Activated naive CD8-positive, alpha-beta T cell treated with anti-CD3 and anti-CD28 coated beads, Interleukin-2, amount 10 ng/mL, durations not matched to agents 7 days and 5 days (primary cell): Measurements from ENCODE around the gene OLIG3. TPM values are rescaled to one million over a fixed set of nuclear protein-coding genes. Genes with fewer than 3 reads are reported as not detected.

ENCODE experiments used
- ATAC-seq: fragments of 150-1000 bp; cut with Tn5 transposase; one replicate; pipeline ENCODE4 v1.10.0; 2021; ENCODE audit warnings: low read depth, moderate library complexity
- POLR2A ChIA-PET: fragments of 350-600 bp; sonication (Branson Sonifier 250); formaldehyde crosslinking; loops from one replicate; lab custom pipeline; 2021; ENCODE audit warnings: antibody characterized with exemption; lab: Charles Lee
- DNase-seq: peaks from one replicate; pipeline ENCODE4 v3.0.0; 2021
- H3K27ac Mint-ChIP-seq: one replicate; pipeline ENCODE4 v1.8.0; 2022; ENCODE audit warnings: mild to moderate bottlenecking, mixed read lengths
- H3K27me3 Mint-ChIP-seq: one replicate; pipeline ENCODE4 v1.8.0; 2022; ENCODE audit warnings: mild to moderate bottlenecking, moderate library complexity, mixed read lengths
- H3K36me3 Mint-ChIP-seq: one replicate; pipeline ENCODE4 v1.8.0; 2021; ENCODE audit warnings: mild to moderate bottlenecking, mixed read lengths
- H3K4me1 Mint-ChIP-seq: one replicate; pipeline ENCODE4 v1.8.0; 2021; ENCODE audit warnings: mixed read lengths
- H3K4me3 Mint-ChIP-seq: one replicate; pipeline ENCODE4 v1.8.0; 2022; ENCODE audit warnings: mild to moderate bottlenecking, moderate library complexity, mixed read lengths
- H3K9me3 Mint-ChIP-seq: one replicate; pipeline ENCODE4 v1.8.0; 2021; ENCODE audit warnings: mixed read lengths
- total RNA-seq, 2 experiments: library from RNA; stranded (reverse); gene quantifications; one replicate each; pipeline ENCODE4 v1.2.3, GENCODE V29; 2021

Gene OLIG3
- total RNA-seq, 2 experiments from 2014 or later: not detected

DNA sequence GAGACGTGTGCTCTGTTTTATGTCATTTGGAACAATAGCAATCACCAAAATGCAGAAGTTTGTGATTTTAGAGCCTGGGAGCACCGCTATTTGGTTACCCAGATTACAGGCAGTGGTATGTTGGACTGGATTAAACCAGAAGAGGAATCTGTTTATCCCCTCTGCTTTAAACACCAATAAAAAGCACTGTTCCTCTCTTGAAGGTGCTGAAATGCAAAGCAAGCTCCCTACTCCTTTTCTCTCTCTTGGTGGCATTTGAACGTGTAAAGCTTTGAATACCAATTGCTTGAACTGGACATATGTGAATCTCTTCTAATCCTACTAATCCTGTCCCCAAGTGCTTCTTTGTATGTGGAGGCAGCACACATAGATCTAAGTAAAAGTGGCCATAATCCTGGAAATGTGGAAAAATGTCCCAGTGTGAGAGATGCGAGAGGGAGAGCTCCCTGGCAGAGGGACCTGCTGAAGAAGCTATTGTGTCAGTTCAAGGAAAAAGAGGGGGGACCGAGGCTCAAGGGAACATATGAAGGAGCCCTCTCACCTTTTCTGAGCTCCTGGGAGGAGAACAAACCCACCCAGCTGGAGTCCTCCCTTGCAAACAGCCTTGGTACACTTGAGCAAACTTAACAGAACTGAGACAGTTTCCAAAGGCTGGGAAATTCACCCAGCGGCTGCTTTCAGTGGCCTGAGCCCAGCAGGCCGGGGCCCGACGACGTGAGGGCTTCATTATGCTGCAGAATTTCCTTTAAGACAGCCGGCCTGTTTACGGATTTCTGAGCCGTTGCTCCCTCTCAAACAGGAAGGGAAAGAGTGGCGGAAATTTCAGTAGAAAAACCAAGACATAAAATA, 18.8 kb upstream of the OLIG3 start:
- no peak overlapping the region for H3K27ac Mint-ChIP-seq
- ATAC-seq (no peak), DNase-seq (no peak)
- no peak overlapping the region for H3K4me3 Mint-ChIP-seq
- H3K4me1 Mint-ChIP-seq: peaks cover 3% of the 10 kb centered on the region
- H3K27me3 Mint-ChIP-seq: peaks cover 80% of the 10 kb centered on the region
- peaks cover 9% of the 10 kb centered on the region for H3K9me3 Mint-ChIP-seq
- peaks cover 3% of the 10 kb centered on the region for H3K36me3 Mint-ChIP-seq
- POLR2A ChIA-PET: no interaction called here

DNA sequence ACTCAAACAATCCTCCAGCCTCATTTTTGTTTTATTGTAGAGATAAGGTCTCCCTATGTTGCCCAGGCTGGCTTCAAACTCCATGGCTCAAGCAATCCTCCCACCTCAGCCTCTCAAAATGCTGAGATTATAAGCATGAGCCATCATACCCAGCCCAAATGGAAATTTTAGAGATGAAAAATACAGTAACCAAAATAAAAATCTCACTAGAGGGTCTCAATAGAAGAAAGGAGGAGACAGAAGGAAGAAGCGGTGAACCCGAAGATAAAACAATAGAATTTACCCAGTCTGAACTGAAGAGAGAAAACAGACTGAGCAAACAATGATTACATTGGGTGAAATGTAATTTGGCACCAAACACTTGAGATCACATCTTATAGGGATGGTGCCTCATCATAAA, 16.7 kb upstream of the OLIG3 start:
- Mint-ChIP-seq H3K27me3 (peaks cover 61% of the 10 kb centered on the region), H3K36me3 (peaks cover 3% of the 10 kb centered on the region), H3K4me1 (no peaks in the 10 kb centered on the region), H3K9me3 (peaks cover 12% of the 10 kb centered on the region), H3K27ac (no peak overlapping the region), H3K4me3 (no peak overlapping the region)
- ATAC-seq (no peak), DNase-seq (no peak)
- POLR2A ChIA-PET: no interaction called here

- Mint-ChIP-seq H3K36me3 (no peaks in the 10 kb centered on the region), H3K9me3 (no peaks in the 10 kb centered on the region), H3K4me3 (peak overlapping the region; percentile 53), H3K4me1 (peaks cover 27% of the 10 kb centered on the region), H3K27me3 (peaks cover 83% of the 10 kb centered on the region), H3K27ac (no peak overlapping the region)
- POLR2A ChIA-PET: no interaction called here
- ATAC-seq: no peak
- DNase-seq: no peak
Observed at GRCh38 chr6:137498481-137499190, 4.4 kb upstream of the OLIG3 start.

- ATAC-seq: no peak
- peaks cover 30% of the 10 kb centered on the region for H3K4me1 Mint-ChIP-seq
Observed at GRCh38 chr6:137497721-137498463, 3.7 kb upstream of the OLIG3 start.

GRCh38 chr6:137496909-137497720, 2.9 kb upstream of the OLIG3 start:
- no peaks in the 10 kb centered on the region for H3K36me3 Mint-ChIP-seq
- H3K9me3 Mint-ChIP-seq: no peaks in the 10 kb centered on the region
- POLR2A ChIA-PET: no interaction called here
- DNase-seq (peak; percentile 40), ATAC-seq (no peak)
- peak overlapping the region; percentile 67 for H3K4me3 Mint-ChIP-seq
- peaks cover 36% of the 10 kb centered on the region for H3K4me1 Mint-ChIP-seq
- peaks cover 89% of the 10 kb centered on the region for H3K27me3 Mint-ChIP-seq
- no peak overlapping the region for H3K27ac Mint-ChIP-seq

More at GRCh38 chr6:137497721-137498463, 3.7 kb upstream of the OLIG3 start:
- POLR2A ChIA-PET: no interaction called here
- Mint-ChIP-seq H3K27ac (no peak overlapping the region), H3K9me3 (no peaks in the 10 kb centered on the region), H3K4me3 (peak overlapping the region; percentile 67), H3K36me3 (no peaks in the 10 kb centered on the region), H3K27me3 (peaks cover 85% of the 10 kb centered on the region)
- peak; percentile 60 for DNase-seq

- DNase-seq (no peak), ATAC-seq (no peak)
- peaks cover 89% of the 10 kb centered on the region for H3K27me3 Mint-ChIP-seq
- POLR2A ChIA-PET: no interaction called here
- no peaks in the 10 kb centered on the region for H3K36me3 Mint-ChIP-seq
- no peaks in the 10 kb centered on the region for H3K9me3 Mint-ChIP-seq
- peak overlapping the region; percentile 51 for H3K4me3 Mint-ChIP-seq
- H3K27ac Mint-ChIP-seq: peak overlapping the region; percentile 39
- peaks cover 40% of the 10 kb centered on the region for H3K4me1 Mint-ChIP-seq
Observed at GRCh38 chr6:137496368-137496767, 2.2 kb upstream of the OLIG3 start.

- Mint-ChIP-seq H3K4me1 (peaks cover 40% of the 10 kb centered on the region), H3K36me3 (no peaks in the 10 kb centered on the region), H3K9me3 (no peaks in the 10 kb centered on the region), H3K4me3 (peak overlapping the region; percentile 51), H3K27me3 (peaks cover 90% of the 10 kb centered on the region), H3K27ac (peak overlapping the region; percentile 39)
- ATAC-seq (no peak), DNase-seq (peak; percentile 41)
- POLR2A ChIA-PET: no interaction called here
Observed at GRCh38 chr6:137495703-137496336, 1.6 kb upstream of the OLIG3 start.

DNA sequence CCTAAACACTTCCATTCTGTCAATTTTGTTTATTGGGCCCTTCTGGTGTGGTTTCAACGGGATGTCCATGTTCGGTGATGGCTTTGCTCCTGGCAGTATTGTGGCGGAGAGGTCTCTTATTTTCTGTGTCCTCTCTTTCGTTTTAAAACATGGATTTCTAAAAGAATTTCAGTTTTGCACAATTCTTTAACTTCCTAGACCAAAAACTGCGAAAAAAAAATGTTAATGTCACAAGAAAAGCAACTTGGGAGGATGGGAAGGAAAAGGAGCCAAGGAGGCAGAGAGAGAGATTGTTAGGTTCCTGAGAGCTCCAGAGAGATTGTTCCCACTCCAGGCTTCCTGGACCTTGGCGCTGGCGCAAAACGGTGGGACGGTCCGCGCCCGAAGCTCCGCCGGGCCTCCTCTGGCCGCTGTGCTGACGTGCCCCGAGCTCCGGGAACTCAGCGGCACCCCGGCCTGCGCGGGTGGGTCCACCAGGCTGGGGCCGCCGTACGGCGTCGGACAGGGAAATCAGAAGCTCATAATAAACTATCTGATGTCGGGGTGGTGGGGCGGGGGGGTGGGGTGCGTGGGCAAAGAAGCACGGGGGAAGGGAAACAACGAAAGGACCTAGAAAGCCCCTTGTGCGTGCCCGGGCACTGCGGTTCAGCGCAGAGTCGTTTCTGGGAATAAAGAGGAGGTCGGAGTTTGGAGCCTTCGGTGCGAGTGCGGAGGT, 951 bp upstream of the OLIG3 start:
- POLR2A ChIA-PET: no interaction called here
- ATAC-seq (no peak), DNase-seq (peak; percentile 43)
- H3K27me3 Mint-ChIP-seq: peaks cover 96% of the 10 kb centered on the region
- H3K36me3 Mint-ChIP-seq: peaks cover 3% of the 10 kb centered on the region
- H3K4me3 Mint-ChIP-seq: peak overlapping the region; percentile 71
- peak overlapping the region; percentile 73 for H3K27ac Mint-ChIP-seq
- H3K4me1 Mint-ChIP-seq: peaks cover 40% of the 10 kb centered on the region
- no peaks in the 10 kb centered on the region for H3K9me3 Mint-ChIP-seq

DNA sequence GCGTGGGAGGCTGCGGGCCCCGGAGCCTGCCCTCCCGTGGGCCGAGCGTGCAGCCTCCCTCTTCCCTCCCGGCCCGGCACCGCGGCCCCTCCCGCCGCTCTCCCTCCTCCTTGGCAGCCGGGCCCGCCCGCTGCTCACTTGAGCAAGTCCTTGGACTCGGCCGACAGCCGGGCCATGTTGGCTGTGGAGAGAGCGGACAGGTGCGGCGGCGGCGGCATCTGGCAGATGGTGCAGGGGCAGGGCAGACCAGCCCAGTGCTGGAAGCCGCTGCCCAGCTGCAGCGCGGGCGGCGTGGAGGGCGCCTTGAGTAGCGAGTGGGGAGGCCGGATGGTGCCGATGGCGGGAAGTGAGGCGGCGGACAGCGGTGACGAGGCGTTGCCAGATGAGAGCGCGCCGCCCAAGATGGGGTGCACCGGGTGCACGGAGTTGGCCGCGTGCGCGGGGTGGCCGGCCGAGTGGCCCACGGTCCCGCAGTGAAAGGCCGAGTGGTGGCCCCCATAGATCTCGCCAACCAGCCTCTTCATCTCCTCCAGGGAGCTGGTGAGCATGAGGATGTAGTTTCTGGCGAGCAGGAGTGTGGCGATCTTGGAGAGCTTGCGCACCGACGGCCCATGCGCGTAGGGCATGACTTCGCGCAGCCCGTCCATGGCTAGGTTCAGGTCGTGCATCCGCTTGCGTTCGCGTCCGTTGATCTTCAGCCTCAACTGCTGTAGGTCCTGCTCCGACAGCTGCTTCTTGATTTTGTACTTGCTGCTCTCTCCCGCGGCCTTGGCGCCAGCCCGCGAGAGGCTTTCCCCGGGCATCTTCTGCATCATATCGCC, 766 bp downstream of the OLIG3 start:
- Mint-ChIP-seq H3K4me1 (peaks cover 44% of the 10 kb centered on the region), H3K27ac (peak overlapping the region; percentile 58), H3K27me3 (peaks cover 99% of the 10 kb centered on the region), H3K9me3 (no peaks in the 10 kb centered on the region), H3K36me3 (peaks cover 3% of the 10 kb centered on the region), H3K4me3 (peak overlapping the region; percentile 71)
- ATAC-seq: peak; percentile 55
- peak; percentile 60 for DNase-seq
- POLR2A ChIA-PET: no interaction called here

DNA sequence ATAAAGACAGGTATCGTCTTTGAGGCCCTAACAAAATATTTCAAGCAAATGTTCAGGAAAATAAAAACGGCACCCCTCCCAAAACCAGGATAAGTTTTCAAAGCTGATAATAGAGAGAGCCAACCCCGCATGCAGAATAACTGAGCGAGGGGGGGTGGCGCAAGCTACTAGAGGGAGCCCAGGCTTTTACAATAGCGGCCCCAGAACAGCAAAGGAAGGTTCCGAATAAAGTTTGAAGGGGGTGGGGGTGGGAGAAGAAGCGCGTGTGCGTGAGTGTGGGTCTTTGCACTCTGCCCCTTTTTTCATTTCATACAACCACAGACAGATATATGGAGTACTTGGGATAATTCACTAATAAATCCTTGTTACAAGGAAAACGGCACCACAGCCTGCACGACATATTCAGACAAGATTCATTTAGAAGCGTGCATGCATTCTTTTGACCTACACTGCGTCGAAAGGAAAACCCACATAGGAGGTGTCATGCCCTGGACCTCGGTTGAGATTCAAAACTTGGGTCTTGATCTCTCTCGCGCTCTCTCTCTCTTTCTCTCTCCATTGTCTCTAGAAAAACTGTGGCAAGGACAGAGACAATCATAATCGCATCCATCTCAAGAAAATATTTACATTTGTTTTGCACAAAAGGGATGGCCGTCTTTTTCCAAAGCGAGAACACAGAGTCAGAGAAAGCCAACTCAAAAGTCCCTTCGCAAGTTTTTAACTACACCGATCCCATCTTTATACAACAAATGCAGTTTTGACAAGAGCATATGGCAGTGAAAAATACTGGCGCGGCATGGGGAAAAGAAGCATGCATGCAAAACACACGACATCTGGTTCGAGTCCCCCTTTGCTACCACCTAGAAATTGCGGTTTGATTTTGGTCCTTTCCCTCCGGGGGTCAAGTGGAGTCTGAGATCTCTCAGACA, 1.6 kb downstream of the OLIG3 start:
- Mint-ChIP-seq H3K27ac (peak overlapping the region; percentile 42), H3K9me3 (no peaks in the 10 kb centered on the region), H3K27me3 (peaks cover 98% of the 10 kb centered on the region), H3K36me3 (peaks cover 3% of the 10 kb centered on the region), H3K4me3 (peak overlapping the region; percentile 18), H3K4me1 (peaks cover 44% of the 10 kb centered on the region)
- ATAC-seq: no peak
- DNase-seq: no peak
- POLR2A ChIA-PET: no interaction called here
